CD14-positive monocyte (primary cell): Measurements from ENCODE around the gene WNT8B. TPM values are rescaled to one million over a fixed set of nuclear protein-coding genes. Genes with fewer than 3 reads are reported as not detected.

Experiments
- DNase-seq, 3 donors: peaks; one replicate each; pipeline ENCODE4 v3.0.0-alpha.2; 2011 to 2022
- H2AFZ ChIP-seq: 2 replicates; pipeline ENCODE4 v1.6.0; 2012; ENCODE audit warnings: mild to moderate bottlenecking, low read depth, low read length, inconsistent platforms; ENCODE audit not compliant: insufficient read depth, poor library complexity, severe bottlenecking
- H3K27ac ChIP-seq, 2 donors: 1 replicate in 1 of 2; 2 replicates in 1 of 2; pipeline ENCODE4 v1.5.1; 2012 to 2013; ENCODE audit warnings: low read length in 2 of 2, control low read depth in 1 of 2, inconsistent platforms in 1 of 2, low read depth in 1 of 2, mild to moderate bottlenecking in 1 of 2
- H3K27me3 ChIP-seq, 2 donors: one replicate each; pipeline versions ENCODE4 v1.6.0 to v1.6.1; 2011 to 2013; ENCODE audit warnings: low read length in 2 of 2; ENCODE audit not compliant: control insufficient read depth in 2 of 2, insufficient read depth in 2 of 2
- H3K36me3 ChIP-seq, 2 donors: replicated peaks in 1 of 2; 1 replicate in 1 of 2; 2 replicates in 1 of 2; pipeline versions ENCODE4 v1.5.1 to v1.6.1; 2012 to 2013; ENCODE audit warnings: low read length in 2 of 2, control low read depth in 1 of 2, inconsistent platforms in 1 of 2, mild to moderate bottlenecking in 1 of 2; ENCODE audit not compliant: insufficient read depth in 2 of 2, control insufficient read depth in 1 of 2
- H3K4me1 ChIP-seq, 2 donors: 1 replicate in 1 of 2; 2 replicates in 1 of 2; pipeline versions ENCODE4 v1.5.1 to v1.6.1; 2012 to 2013; ENCODE audit warnings: low read length in 2 of 2, control low read depth in 1 of 2, inconsistent platforms in 1 of 2, mild to moderate bottlenecking in 1 of 2, moderate library complexity in 1 of 2; ENCODE audit not compliant: insufficient read depth in 2 of 2, control insufficient read depth in 1 of 2
- H3K4me2 ChIP-seq: replicated peaks from 2 replicates; pipeline ENCODE3; 2012; ENCODE audit warnings: low read length, moderate library complexity, mild to moderate bottlenecking; ENCODE audit not compliant: poor library complexity, severe bottlenecking; ENCODE audit errors: extremely low read depth
- H3K4me3 ChIP-seq, 3 experiments: fragments of 200-600 bp in 1 of 3; sonication (generic) in 1 of 3; replicated peaks in 1 of 3; 1 replicate in 2 of 3; 2 replicates in 1 of 3; pipeline ENCODE4 v1.5.1; 2011 to 2013; ENCODE audit warnings: low read length in 3 of 3, mild to moderate bottlenecking in 3 of 3, control low read depth in 2 of 3, low read depth in 2 of 3, inconsistent platforms in 1 of 3, moderate library complexity in 1 of 3
- H3K79me2 ChIP-seq: 2 replicates; pipeline ENCODE4 v1.6.0; 2012; ENCODE audit warnings: mild to moderate bottlenecking, control low read depth, inconsistent platforms, low read length, moderate library complexity; ENCODE audit not compliant: insufficient read depth
- H3K9ac ChIP-seq: 2 replicates; pipeline ENCODE4 v1.6.0; 2017; ENCODE audit warnings: low read length, mild to moderate bottlenecking; ENCODE audit not compliant: insufficient read depth, poor library complexity, severe bottlenecking
- H3K9me3 ChIP-seq, 2 donors: replicated peaks in 1 of 2; 1 replicate in 1 of 2; 2 replicates in 1 of 2; pipeline versions ENCODE4 v1.5.1 to v1.6.1; 2012 to 2013; ENCODE audit warnings: low read length in 2 of 2, control low read depth in 1 of 2; ENCODE audit not compliant: control insufficient read depth in 1 of 2, insufficient read depth in 1 of 2
- H4K20me1 ChIP-seq: 2 replicates; pipeline ENCODE4 v1.6.0; 2012; ENCODE audit warnings: mild to moderate bottlenecking, low read length, control low read depth, moderate library complexity; ENCODE audit not compliant: insufficient read depth
- H3K27ac Mint-ChIP-seq, 7 donors: one replicate each; pipeline ENCODE4 v1.8.0; 2020; ENCODE audit warnings: mild to moderate bottlenecking in 7 of 7, mixed read lengths in 7 of 7, moderate library complexity in 6 of 7, inconsistent platforms in 2 of 7
- H3K27me3 Mint-ChIP-seq, 3 donors: one replicate each; pipeline ENCODE4 v1.8.0; 2021 to 2022; ENCODE audit warnings: low read depth in 3 of 3, mild to moderate bottlenecking in 3 of 3, mixed read lengths in 3 of 3, moderate library complexity in 3 of 3, inconsistent platforms in 1 of 3
- H3K36me3 Mint-ChIP-seq, 2 donors: one replicate each; pipeline ENCODE4 v1.8.0; 2020; ENCODE audit warnings: mixed read lengths in 2 of 2, inconsistent platforms in 1 of 2, mild to moderate bottlenecking in 1 of 2
- H3K4me1 Mint-ChIP-seq: one replicate; pipeline ENCODE4 v1.8.0; 2020; ENCODE audit warnings: mild to moderate bottlenecking, mixed read lengths
- H3K4me3 Mint-ChIP-seq, 2 donors: one replicate each; pipeline ENCODE4 v1.8.0; 2020; ENCODE audit warnings: mild to moderate bottlenecking in 2 of 2, mixed read lengths in 2 of 2, moderate library complexity in 1 of 2
- H3K9me3 Mint-ChIP-seq, 7 donors: one replicate each; pipeline ENCODE4 v1.8.0; 2020 to 2022; ENCODE audit warnings: mixed read lengths in 7 of 7, mild to moderate bottlenecking in 6 of 7, moderate library complexity in 6 of 7, inconsistent platforms in 2 of 7
- CTCF ChIP-seq: fragments of 200-600 bp; IDR thresholded peaks from one replicate; pipeline ENCODE4 v1.8.0; 2022; ENCODE audit warnings: antibody characterized with exemption, mild to moderate bottlenecking
- WGBS: methylation state at CpG from one replicate; pipeline ENCODE4 v1.1.5; 2013; ENCODE audit warnings: missing lambda C conversion rate; ENCODE audit not compliant: insufficient coverage; 5-methylcytosine and 5-hydroxymethylcytosine counted together
- intact Hi-C, 2 donors: fragments of 100-400 bp; cut with micrococcal nuclease; formaldehyde crosslinking; loops; one replicate each; pipeline versions ENCODE4 v1.15.0 to v1.15.1; 2023
- polyA plus RNA-seq, 3 donors: library from polyadenylated mRNA; depleted of rRNA in 1 of 3; unstranded in 2 of 3; stranded (reverse) in 1 of 3; fragments of 300-500 nt in 2 of 3; fragments of >200 nt in 1 of 3; fragmentation: Illumina TruSeq in 2 of 3; gene quantifications; 1 replicate in 2 of 3; 2 replicates in 1 of 3; pipeline ENCODE4 v1.2.3, GENCODE V29; 2012 to 2021

The WNT8B gene
- polyA plus RNA-seq, 3 donors, result not detected

GRCh38 chr10:100524206-100524605 is 61.4 kb downstream of the WNT8B start:
- peaks cover 13 to 18% (median 16%) of the 10 kb centered on the region in 3 donors for H3K27me3 Mint-ChIP-seq
- no peak overlapping the region for H3K4me3 Mint-ChIP-seq
- no peak overlapping the region for H3K4me2 ChIP-seq
- H3K27ac ChIP-seq, result no peak overlapping the region
- H3K36me3 Mint-ChIP-seq, result peaks cover 65 to 67% of the 10 kb centered on the region in 2 donors
- peak overlapping the region in 1 of 7 donors; percentile 26 for H3K27ac Mint-ChIP-seq
- H3K36me3 ChIP-seq, result peaks cover 48 to 60% of the 10 kb centered on the region in 2 donors
- peaks cover 11 to 21% of the 10 kb centered on the region in 2 donors for H3K4me1 ChIP-seq
- peaks cover 0 to 7% (median 0%) of the 10 kb centered on the region in 7 donors for H3K9me3 Mint-ChIP-seq
- no peak for TF ChIP-seq CTCF
- WGBS, result no CpG with 5 or more reads among the region's 6 CpGs
- H3K9me3 ChIP-seq, result peaks cover 0 to 8% of the 10 kb centered on the region in 2 donors
- H3K9ac ChIP-seq, result no peak overlapping the region
- H2AFZ ChIP-seq, result no peak overlapping the region
- intact Hi-C loops, result loop anchor here in 1 of 2 donors (5.0 kb wide), 2 partner anchors 87 to 187 kb away; no protein-coding TSS in a partner anchor
- H3K4me1 Mint-ChIP-seq, result peaks cover 15% of the 10 kb centered on the region
- H4K20me1 ChIP-seq, result peaks cover 2% of the 10 kb centered on the region
- no peak overlapping the region for H3K4me3 ChIP-seq
- DNase-seq, result no peak
- peaks cover 18% of the 10 kb centered on the region for H3K79me2 ChIP-seq
- peaks cover 11 to 13% of the 10 kb centered on the region in 2 donors for H3K27me3 ChIP-seq

GRCh38 chr10:100524638-100525037 is 61.8 kb downstream of the WNT8B start:
- Histone ChIP-seq H3K36me3 (peaks cover 48 to 60% of the 10 kb centered on the region in 2 donors), H3K4me3 (no peak overlapping the region), H4K20me1 (no peaks in the 10 kb centered on the region), H3K4me2 (no peak overlapping the region), H3K9ac (no peak overlapping the region), H2AFZ (no peak overlapping the region), H3K27me3 (peaks cover 8 to 10% of the 10 kb centered on the region in 2 donors), H3K4me1 (peaks cover 9 to 17% of the 10 kb centered on the region in 2 donors), H3K27ac (no peak overlapping the region), H3K79me2 (peaks cover 22% of the 10 kb centered on the region), H3K9me3 (peaks cover 0 to 4% of the 10 kb centered on the region in 2 donors)
- no peak for TF ChIP-seq CTCF
- Mint-ChIP-seq H3K4me3 (no peak overlapping the region), H3K36me3 (peaks cover 65% of the 10 kb centered on the region in 2 donors), H3K4me1 (peaks cover 14% of the 10 kb centered on the region), H3K9me3 (peaks cover 0 to 7% (median 0%) of the 10 kb centered on the region in 7 donors), H3K27ac (no peak overlapping the region), H3K27me3 (peaks cover 12 to 14% (median 13%) of the 10 kb centered on the region in 3 donors)
- DNase-seq, result no peak
- intact Hi-C loops, result loop anchor here in 1 of 2 donors (5.0 kb wide), 2 partner anchors 87 to 187 kb away; no protein-coding TSS in a partner anchor
- 100% methylated on average over 1 of the region's 2 CpGs for WGBS
